Lung microvascular endothelial cell (primary cell): Measurements from ENCODE around the gene CYP2E1. TPM values are rescaled to one million over a fixed set of nuclear protein-coding genes. Genes with fewer than 3 reads are reported as not detected.
"Not testable (repeated sequence)": the region's sequence is repeated elsewhere in the genome, so short reads cannot be mapped to it uniquely, and the experiment has no call there.

ENCODE experiments used
- DNase-seq, 2 donors: peaks; one replicate each; pipeline versions ENCODE4 v3.0.0 to v3.0.0-alpha.2; 2010; ENCODE audit warnings: low read depth in 2 of 2
- total RNA-seq: library from RNA; depleted of rRNA; stranded (reverse); fragments of >200 nt; gene quantifications from 2 replicates; pipeline ENCODE4 v1.2.1, GENCODE V29; 2014

The CYP2E1 gene
- total RNA-seq, result not detected in 2 replicates

DNA sequence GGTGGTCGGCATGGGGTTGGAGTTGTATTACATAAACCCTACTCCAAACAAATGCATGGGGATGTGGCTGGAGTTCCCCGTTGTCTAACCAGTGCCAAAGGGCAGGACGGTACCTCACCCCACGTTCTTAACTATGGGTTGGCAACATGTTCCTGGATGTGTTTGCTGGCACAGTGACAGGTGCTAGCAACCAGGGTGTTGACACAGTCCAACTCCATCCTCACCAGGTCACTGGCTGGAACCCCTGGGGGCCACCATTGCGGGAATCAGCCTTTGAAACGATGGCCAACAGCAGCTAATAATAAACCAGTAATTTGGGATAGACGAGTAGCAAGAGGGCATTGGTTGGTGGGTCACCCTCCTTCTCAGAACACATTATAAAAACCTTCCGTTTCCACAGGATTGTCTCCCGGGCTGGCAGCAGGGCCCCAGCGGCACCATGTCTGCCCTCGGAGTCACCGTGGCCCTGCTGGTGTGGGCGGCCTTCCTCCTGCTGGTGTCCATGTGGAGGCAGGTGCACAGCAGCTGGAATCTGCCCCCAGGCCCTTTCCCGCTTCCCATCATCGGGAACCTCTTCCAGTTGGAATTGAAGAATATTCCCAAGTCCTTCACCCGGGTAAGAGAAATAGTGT is at the start of gene CYP2E1:
Gene CYP2E1 (plus strand): TSS at position 407 of the 632 bp plus-strand sequence. CDS start 33 bp downstream, at position 440.
- DNase-seq, result no peak

DNA sequence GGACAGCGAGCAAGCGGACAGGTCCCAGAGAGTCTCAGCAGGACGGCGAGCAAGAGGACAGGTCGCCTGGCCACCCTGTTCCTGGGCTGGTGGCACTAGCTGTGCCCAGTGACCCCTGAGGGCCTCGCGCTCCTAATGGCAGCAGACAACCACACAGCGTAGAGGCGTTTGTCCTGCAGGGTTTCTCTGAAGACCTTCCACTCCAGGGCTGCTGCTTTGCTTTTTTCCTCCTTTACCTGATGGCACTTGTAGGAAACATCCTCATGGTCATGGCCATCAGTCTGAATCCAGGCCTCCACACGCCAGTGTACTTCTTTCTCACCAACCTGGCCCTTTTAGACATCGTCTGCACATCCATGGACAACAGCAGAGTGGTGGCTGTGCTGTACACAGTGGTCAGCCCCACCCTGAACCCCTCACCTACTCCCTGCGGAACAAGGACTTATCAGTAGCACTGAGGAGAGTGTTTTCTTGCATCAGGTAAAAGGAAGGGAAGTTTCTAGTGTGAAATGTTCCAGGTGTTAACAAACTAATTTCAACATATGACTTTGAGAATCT is 46.0 kb upstream of the CYP2E1 start:
- no peak for DNase-seq

DNA sequence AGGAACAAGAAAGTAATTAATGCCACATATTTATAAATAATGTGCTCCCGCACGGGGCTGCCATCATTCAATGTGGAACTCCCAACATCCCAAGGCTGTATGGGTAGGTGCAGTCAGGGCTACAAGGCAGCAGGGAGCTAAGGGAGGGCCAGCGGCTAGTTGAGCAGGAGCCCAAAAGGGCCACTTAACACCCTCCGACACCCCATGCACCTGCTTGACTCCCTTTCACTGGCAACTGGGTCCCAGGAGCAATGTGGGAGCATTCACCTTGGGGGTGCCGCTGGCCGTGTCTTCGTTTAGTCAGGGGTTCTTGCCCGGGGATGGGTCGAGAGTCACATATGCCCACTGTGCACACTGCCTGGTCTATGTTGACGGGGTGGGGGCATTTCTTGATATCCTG is 45.5 kb upstream of the CYP2E1 start:
- no peak for DNase-seq

DNA sequence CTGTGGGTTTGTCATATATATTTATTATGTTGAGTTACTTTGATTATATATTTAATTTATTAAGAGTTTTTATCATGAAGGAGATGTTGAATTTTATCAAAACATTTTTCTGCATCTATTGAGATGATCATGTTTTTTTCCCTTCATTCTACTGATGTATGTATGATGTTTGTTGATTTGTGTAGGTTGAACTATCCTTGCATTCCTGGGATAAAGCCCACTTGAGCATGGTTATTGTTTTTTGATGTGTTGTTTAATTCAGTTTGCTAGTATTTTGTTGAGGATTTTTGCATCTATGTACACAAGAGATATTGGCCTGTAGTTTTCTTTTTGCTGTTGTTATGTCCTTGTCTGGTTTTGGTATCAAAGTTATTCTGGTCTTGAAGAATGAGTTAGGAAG is 42.3 kb upstream of the CYP2E1 start:
- no peak for DNase-seq

DNA sequence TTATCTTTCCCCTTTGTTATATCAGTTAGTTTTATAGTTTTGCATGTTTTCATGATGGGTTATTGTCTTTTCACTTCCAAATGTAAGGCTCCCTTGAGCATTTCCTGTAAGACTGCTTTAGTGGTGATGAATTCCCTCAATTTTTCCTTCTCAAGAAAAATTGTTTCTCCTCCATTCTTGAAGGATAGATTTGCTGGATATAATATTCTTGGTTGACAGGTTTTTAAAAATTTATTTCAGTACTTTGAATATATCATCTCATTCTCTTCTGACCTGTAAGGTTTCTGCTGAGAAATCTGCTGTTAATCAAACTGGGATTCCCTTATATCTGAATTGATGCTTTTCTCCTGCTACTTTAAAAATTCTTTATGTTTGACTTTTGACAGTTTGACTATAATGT is 40.1 kb upstream of the CYP2E1 start:
- DNase-seq, result no peak

DNA sequence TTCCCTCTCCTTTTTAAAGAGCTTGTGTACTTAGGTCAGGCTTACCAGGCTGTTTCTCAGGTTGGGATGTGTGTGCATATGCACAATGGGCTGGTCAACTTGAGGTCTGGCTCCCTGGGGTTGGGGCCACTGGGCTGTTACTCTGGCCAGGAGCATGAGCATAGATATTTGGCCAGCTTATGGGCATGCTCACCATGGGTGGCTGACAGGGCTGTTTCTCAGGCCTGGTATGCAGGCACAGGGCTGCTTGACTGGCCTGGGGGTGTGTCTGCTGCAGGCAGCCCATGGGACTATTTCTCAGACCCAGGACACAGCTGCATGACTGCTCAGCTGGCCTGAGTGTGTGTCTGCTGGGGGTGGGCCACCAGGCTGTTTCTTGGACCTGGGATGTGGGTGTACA is 38.8 kb upstream of the CYP2E1 start:
- DNase-seq, result no peak

DNA sequence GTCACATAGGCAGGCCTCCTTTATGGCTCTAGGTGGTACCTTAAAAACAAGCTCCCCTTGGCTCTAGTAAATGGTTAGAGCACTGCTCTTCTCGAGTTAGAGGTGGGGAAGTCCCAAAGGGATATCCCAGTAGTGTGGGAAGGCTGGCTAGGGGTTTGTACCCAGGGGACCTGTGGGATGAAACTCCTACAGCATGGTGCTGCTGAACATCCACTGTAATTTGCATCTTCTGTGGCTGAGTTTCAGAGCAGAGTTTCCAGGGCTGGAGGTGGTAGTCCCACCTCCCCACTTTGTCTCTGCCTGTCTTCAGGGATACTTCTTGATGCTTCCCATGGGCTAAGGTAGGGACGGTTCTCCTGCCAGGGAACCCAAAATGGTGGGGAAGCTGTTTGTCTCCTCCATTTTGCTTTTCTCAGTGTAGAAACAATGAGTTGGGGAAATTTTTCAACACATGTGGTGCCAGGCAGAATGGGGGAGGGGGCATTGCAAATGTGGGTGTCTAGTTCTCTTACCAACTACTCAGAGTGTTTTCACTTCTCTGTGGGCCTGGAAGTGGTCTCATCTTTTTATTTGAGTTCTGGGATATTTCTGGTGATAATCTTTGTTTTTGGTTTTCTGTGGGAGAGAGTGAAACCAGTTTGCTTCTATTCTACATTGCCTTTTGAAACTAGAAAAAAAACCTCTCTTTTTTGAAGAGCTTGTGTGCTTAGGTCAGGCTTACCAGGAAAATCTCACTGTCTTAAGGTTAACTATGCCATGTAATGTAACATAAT is 37.2 kb upstream of the CYP2E1 start:
- no peak for DNase-seq

DNA sequence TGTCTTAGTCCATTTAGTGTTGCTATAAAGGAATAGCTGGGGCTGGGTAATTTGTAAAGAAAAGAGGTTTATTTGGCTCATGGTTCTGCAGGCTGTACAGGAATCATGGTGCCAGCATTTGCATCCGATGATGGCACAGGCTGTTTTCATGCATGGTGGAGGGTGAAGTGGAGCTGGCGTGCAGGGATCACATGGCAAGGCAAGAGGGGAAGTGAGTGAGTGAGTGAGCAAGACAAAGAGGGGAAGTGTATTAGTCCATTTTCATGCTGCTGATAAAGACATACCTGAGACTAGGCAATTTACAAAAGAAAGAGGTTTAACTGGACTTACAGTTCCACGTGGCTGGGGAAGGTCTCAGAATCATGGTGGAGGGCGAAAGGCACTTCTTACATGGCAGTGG is 33.6 kb upstream of the CYP2E1 start:
- not testable (repeated sequence) for DNase-seq

DNA sequence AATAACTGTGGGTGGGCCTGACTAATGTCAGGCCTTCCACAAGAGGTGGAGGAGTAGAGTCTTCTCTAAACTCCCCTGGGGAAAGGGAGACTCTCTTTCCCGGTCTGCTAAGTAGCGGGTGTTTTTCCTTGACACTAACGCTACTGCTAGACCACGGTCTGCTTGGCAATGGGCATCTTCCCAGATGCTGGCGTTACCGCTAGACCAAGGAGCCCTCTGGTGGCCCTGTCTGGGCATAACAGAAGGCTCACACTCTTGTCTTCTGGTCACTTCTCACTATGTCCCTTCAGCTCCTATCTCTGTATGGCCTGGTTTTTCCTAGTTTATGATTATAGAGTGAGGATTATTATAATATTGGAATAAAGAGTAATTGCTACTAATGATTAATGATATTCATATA is 29.8 kb upstream of the CYP2E1 start:
- DNase-seq, result peak in 1 of 2 donors; percentile 12

DNA sequence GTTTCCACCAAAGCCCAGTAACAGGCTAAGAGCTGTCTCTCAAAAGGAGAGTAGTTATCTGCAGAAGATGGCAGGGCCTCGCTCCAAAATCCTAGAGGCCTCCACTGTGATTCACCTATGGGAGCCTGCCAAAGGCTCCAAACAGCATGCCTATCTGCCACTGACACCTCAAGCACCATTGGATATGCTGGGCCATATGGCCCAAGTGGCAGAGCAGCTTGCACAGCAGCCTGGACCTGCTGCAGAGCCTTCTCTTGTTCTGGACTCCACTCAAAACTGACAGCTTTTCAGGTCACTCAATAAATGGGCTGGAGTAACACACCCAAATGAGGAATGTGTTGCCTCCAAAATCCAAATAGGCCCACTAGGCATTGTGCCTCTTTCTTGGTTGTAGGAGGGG is 28.0 kb upstream of the CYP2E1 start:
- not testable (repeated sequence) for DNase-seq

DNA sequence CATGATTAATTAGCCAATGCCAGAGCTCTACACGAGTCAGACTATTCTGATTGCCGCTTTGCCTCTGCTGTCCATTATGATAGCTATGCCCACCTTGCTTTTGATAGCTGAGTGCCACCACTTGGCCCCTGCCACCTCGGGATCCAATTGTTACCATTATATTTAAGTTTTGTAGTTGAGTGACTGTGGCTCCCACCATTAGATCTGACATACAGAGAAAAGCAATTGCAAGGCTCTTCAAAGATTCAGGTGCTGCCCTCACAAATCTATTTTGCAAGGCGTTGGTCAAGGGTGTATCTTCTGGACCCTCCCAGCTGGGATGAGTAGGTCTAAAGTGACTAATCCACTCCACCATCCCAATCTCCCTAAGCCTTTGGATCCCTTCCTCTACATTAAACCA is 26.3 kb upstream of the CYP2E1 start:
- not testable (repeated sequence) for DNase-seq

DNA sequence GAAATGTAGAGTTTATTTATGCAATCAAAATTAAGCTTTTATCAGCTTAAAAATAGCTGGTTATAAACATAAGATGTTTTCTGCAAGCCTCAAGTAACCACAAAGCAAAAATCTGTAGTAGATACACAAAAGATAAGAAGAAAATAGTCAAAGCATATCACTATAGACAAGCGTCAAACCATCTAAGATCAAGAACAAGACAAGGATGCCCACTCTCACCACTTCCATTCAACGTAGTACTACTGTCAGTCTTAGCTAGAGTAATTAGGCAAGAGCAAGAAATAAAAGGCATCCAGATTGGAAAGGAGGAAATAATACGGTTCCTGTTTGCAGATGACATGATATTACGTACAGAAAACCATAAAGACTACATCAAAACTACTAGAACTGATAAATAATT is 17.5 kb upstream of the CYP2E1 start:
- DNase-seq, result no peak

DNA sequence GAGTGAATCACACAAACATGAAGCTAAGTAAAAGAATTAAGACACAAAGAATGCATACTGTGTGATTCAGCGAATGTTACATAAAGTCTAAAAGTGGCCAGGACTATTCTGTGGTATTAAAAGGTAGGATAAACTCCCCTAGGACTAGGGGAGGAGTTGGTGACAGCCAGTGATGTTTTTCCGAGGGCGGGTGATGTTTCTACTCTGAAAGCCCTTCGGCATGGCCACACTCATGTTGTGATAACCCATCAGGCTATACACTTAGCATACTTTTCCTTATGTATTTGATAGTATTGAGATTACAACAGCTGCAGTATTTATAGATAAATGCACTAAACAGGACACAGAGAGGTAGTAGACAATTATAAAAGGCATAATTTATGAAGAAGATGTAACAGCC is 15.8 kb upstream of the CYP2E1 start:
- no peak for DNase-seq

DNA sequence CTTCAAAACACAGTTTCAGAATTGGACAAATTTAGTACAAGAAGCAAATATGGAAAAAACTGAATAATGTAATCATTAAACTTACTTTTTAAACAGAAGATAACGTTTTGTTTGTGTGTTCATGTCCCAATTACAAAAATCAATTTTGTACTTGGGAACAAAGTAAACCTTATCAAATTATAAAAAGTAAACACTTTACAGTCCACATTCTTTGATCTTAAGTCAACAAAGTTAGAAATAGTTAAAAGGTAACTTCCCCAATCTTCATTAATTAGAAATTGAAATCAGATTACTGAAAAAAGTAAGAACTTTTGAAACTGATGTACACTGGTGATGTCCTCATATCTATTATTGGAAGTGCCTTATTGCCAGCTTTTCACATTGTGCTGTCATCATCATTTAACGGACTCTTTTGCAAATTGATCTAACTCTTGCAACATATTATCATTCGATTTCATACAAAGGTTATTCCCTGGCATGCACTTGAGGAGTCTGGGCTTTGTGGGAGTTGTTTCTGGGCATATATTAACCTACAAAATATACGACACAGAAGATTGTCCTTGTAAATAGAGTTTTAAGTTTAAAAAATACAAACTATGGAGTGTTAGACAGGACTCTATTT is 15.1 kb upstream of the CYP2E1 start:
- no peak for DNase-seq

DNA sequence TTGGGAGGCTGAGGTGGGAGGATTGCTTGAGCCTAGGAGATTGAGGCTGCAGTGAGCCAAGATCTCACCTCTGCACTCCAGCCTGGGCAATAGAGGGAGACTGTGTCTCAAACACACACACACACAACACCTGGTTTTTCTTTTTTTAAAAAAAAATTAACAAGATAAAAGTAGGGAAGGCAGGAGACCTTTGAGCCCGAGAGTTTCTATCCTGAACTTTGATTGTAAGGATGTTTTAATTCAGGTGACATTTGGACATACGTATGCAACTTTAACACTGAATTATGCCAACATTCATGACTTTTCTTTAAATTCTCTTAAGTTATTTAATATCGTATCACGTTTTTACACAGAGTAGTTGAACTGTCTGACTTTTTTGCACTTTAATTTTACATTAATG is 11.7 kb upstream of the CYP2E1 start:
- no peak for DNase-seq

DNA sequence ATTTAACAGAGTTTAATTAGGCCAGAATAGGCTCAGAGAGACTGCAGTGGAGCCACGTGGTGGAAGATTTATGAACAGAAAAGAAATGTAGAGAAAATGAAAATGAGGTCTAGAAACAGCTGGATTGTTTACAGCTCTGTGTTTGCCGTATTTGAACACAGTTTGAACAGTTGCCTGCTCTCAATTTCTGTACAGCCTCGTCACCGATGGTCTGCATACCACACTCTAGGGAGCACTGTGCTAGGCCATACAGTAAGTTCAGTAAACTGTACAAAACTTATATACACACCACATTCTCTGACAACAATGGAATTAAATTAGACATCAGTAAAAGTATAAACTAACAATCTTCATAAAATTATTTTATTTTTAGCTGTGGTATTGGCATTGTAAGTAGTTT is 11.1 kb upstream of the CYP2E1 start:
- DNase-seq, result no peak

DNA sequence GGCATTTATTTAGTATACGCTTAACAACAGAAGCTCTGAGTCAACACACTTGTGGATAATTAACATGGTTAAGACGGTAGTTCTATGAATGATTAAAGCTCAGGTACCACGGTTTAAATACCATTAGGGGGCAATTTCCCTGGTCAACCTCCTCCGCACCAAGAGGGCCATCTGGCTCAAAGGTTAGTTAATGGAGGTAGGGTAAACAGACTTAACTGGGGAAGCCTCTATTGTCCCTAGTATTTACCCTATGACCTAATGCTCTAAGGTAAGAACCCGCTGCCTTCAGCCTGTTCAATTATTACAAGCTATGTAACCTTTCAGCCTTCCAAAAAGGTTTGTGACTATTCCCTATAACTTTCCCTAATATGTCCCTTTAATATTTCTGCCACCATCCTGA is 8.6 kb upstream of the CYP2E1 start:
- DNase-seq, result not testable (repeated sequence)

DNA sequence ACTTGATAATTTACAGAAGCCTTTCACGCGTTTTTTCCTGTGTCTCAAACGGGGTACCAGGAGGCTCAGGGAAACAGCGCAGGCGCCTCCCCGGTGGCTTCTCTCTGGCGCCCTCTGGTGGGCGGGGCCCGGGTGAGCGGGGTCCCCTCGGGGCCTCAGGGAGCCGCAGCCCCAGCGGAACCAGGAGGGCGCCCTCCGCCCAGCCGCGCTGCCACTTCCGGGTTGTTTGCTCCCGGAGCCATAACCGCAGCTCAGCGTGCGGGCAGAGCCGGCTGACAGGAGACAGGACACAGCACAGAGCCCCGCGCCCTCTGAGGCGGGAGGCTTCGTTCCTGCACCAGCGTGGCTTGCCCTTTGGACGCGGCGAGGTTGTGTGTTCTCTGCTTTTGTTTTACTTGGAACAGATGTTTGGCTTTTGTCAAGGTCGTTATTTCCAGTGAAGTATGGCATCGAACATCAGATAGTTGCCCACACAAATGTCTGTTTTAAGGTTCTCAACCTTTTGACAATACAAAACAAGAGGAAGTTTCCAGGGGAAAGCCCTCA is 6.9 kb upstream of the CYP2E1 start:
- peak; percentile 53 to 54 for DNase-seq

DNA sequence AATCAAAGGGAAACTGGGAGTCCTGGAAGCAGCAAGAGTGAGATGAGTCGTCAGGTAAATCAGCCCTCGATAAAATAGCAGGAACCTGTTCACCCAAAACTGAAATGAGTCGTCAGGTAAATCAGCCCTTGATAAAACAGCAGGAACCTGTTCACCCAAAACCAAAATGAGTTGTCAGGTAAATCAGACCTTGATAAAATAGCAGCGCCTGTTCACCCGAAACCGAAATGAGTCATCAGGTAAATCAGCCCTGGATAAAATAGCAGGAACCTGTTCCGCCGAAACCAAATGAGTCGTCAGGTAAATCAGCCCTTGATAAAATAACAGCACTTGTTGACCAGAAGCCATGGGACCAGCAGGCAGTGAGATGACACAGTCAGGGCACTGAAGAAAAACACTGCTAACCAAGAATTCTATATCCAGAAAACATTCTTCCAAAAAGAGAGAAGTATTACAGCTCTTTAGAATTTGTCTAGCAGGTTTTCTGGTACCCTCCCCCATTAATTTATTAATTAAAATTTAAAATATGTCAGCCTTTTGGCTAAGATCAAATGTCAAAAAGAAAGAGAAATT is 3.4 kb upstream of the CYP2E1 start:
- DNase-seq, result no peak

DNA sequence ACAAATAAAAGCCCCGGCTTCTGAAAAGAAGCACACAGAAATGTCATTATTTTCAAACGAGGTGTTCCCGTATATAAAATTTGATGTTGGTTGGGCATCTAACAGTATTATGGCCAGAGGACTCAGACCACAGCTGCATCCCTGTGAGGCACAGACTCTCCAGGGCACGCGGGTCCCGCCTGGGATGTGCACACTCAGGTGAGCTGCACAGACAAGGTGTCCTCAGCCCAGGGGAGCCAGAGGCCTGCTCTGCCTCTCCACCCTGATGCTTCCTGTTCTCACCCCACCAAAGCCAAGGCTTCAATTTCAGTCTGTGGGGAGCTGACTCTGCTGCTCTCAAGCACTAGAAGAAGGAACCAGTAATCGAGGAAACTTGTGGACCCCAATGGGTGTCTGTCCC is 1.7 kb upstream of the CYP2E1 start:
- no peak for DNase-seq

DNA sequence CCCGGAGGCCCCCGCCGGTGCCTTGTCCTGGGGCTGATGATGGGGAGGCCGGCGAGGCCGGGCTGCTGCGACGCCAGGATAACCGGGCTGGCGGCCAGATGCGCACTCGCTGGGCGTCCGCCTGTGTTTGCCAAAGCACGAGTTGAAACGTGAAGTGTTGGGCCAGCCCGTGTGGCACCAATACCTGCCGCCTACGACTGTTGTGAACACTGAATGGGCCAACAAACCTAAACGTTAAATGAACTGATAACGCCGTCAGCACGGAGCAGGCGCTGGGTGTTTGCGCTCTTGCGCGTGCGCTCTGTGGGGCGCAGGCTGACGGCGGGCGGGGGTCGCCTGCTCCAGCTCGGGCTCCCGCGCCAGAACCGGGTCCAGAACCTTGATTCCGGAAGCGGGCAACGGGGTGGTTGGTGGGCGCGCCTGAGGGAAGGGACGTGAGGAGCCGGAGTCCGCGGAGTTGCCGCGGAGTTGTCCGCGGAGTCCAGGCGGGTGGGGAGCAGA is 658 bp downstream of the CYP2E1 start:
- no peak for DNase-seq
